ENCODE data around the gene UBAC2.

UBAC2 gene

GRCh38 chr13:99330942-99331341, 130.3 kb downstream of the UBAC2 start:
- DNase-seq (ENCODE audit: low read depth, low spot score) = no peak
- H3K4me3 ChIP-seq (ENCODE audit: low read depth, low read length) = no peak overlapping the region
- no peak for TF ChIP-seq CTCF (IDR thresholded peaks at IDR 0.05; ENCODE audit: insufficient read depth, low read length, missing control alignments)
- ChIA-PET POLR2A (no interaction called here), CTCF (interaction anchor here (1.6 to 2.1 kb wide), 3 partner anchors 9 to 106 kb away, joined by 3 to 9 read pairs (median 4); no protein-coding TSS in a partner anchor)

DNA sequence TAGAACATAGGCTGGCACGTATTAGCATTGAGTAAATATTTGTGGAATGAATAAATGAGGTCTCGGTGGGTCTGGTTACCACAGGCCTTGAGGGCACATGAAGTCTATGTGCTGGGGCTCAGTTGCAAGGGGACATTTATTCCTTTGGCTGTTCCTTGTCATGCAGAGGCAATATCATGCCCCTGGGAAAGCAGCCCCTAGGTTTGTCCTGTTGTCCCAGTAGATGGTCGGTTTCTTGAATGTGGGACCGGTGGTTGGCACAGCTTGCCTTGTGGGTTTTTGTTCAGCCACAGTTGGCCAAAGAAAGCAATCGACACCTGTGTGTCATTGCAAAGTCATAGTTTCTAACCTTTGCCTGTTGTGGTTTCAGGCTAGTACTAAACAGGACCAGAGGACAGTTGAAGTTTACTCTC, 131.2 kb downstream of the UBAC2 start:
- TF ChIP-seq CTCF (IDR thresholded peaks at IDR 0.05; ENCODE audit: insufficient read depth, low read length, missing control alignments) = no peak
- H3K4me3 ChIP-seq (ENCODE audit: low read depth, low read length) = no peak overlapping the region
- no peak for DNase-seq (ENCODE audit: low read depth, low spot score)
- POLR2A ChIA-PET = no interaction called here
- CTCF ChIA-PET = interaction anchor here (2.1 kb wide), 1 partner anchor 29 kb away, joined by 4 read pairs; no protein-coding TSS in a partner anchor

DNA sequence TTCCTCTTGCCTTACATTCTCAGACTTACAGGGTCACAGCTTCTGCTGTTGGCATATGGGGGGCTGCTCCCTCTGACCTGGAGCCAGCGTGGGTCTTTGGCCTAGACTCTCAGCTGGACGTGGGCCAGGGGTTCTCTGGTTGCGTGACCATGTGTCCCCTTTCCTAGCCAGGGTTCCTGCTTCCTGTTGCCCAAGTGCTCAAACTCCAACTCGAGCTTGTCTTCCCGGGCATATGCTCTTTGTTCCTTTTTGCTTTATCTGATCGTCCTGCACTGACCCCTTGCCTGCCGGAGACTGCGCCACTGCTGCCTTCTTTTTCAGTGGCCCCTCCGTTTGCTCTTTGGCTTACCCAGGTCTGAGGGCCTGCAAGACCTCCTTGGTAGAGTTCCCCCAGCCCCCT, 131.8 kb downstream of the UBAC2 start:
- no peak for TF ChIP-seq CTCF (IDR thresholded peaks at IDR 0.05; ENCODE audit: insufficient read depth, low read length, missing control alignments)
- no peak for DNase-seq (ENCODE audit: low read depth, low spot score)
- no peak overlapping the region for H3K4me3 ChIP-seq (ENCODE audit: low read depth, low read length)
- ChIA-PET POLR2A (no interaction called here), CTCF (interaction anchor here (2.1 kb wide), 1 partner anchor 28 kb away, joined by 4 read pairs; no protein-coding TSS in a partner anchor)

GRCh38 chr13:99334221-99334620, 133.6 kb downstream of the UBAC2 start:
- no peak overlapping the region for H3K4me3 ChIP-seq (ENCODE audit: low read depth, low read length)
- CTCF ChIA-PET = interaction anchor here (0.9 to 3.0 kb wide), 3 partner anchors 9 to 103 kb away, joined by 3 to 13 read pairs (median 6); no protein-coding TSS in a partner anchor
- no peak for TF ChIP-seq CTCF (IDR thresholded peaks at IDR 0.05; ENCODE audit: insufficient read depth, low read length, missing control alignments)
- no peak for DNase-seq (ENCODE audit: low read depth, low spot score)
- POLR2A ChIA-PET = no interaction called here

GRCh38 chr13:99335087-99335486, 134.4 kb downstream of the UBAC2 start:
- DNase-seq (ENCODE audit: low read depth, low spot score) = no peak
- POLR2A ChIA-PET = no interaction called here
- CTCF ChIA-PET = interaction anchor here (0.9 to 3.0 kb wide), 4 partner anchors 10 to 102 kb away, joined by 3 to 13 read pairs (median 4); no protein-coding TSS in a partner anchor
- H3K4me3 ChIP-seq (ENCODE audit: low read depth, low read length) = no peak overlapping the region
- TF ChIP-seq CTCF (IDR thresholded peaks at IDR 0.05; ENCODE audit: insufficient read depth, low read length, missing control alignments) = no peak

DNA sequence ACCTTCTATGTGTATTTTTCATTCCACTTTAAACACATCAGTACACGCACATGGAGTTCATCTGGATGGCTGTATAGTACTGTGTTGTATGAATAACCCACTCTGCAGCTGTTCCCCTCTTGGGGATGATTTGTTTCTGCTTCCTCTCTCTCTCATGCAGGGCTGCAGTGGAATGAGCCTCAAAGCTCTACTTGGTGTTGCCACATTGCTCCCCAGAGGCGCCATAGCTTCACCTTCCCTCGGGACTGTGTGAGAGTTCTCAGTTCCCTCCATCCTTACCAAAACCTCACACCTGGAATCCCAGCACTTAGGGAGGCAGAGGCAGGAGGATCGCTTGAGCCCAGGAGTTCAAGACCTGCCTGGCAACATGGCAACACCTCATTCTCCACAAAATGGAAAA, 134.9 kb downstream of the UBAC2 start:
- CTCF ChIA-PET = interaction anchor here (1.3 to 3.0 kb wide), 3 partner anchors 18 to 101 kb away, joined by 3 to 13 read pairs (median 6); no protein-coding TSS in a partner anchor
- POLR2A ChIA-PET = no interaction called here
- DNase-seq (ENCODE audit: low read depth, low spot score) = no peak
- H3K4me3 ChIP-seq (ENCODE audit: low read depth, low read length) = no peak overlapping the region
- no peak for TF ChIP-seq CTCF (IDR thresholded peaks at IDR 0.05; ENCODE audit: insufficient read depth, low read length, missing control alignments)

Data from AG04449 (cell line).